HUES48 (cell line): ENCODE results near the gene GARS1.

Source experiments
- H3K27ac ChIP-seq: one replicate; pipeline ENCODE4 v1.7.0; 2013; ENCODE audit warnings: low read depth, low read length, inconsistent platforms
- H3K27me3 ChIP-seq: 2 replicates; pipeline ENCODE4 v1.6.1; 2013; ENCODE audit warnings: mild to moderate bottlenecking, low read length; ENCODE audit not compliant: control insufficient read depth, insufficient read depth
- H3K36me3 ChIP-seq: 2 replicates; pipeline ENCODE4 v1.6.1; 2013; ENCODE audit warnings: low read length; ENCODE audit not compliant: control insufficient read depth, insufficient read depth
- H3K4me1 ChIP-seq: 2 replicates; pipeline ENCODE4 v1.6.1; 2013; ENCODE audit warnings: mild to moderate bottlenecking, low read length; ENCODE audit not compliant: control insufficient read depth, insufficient read depth
- H3K4me3 ChIP-seq: 2 replicates; pipeline ENCODE4 v1.5.1; 2013; ENCODE audit warnings: mild to moderate bottlenecking, low read depth, low read length
- H3K9ac ChIP-seq: 2 replicates; pipeline ENCODE4 v1.6.1; 2013; ENCODE audit warnings: mild to moderate bottlenecking, low read depth, low read length, moderate library complexity
- H3K9me3 ChIP-seq: 2 replicates; pipeline ENCODE4 v1.6.1; 2013; ENCODE audit warnings: low read length; ENCODE audit not compliant: control insufficient read depth, insufficient read depth

GARS1 gene

GRCh38 chr7:30683306-30683705 lies 88.6 kb downstream of the GARS1 start:
- H3K27ac ChIP-seq: no peak overlapping the region
- H3K9me3 ChIP-seq: no peaks in the 10 kb centered on the region
- H3K9ac ChIP-seq: no peak overlapping the region
- H3K36me3 ChIP-seq: no peaks in the 10 kb centered on the region
- H3K4me1 ChIP-seq: peaks cover 20% of the 10 kb centered on the region
- H3K4me3 ChIP-seq: no peak overlapping the region
- peaks cover 65% of the 10 kb centered on the region for H3K27me3 ChIP-seq
